Stimulated activated CD8-positive, alpha-beta memory T cell treated with anti-CD3 and anti-CD28 coated beads, Interleukin-2, amount 100 ng/mL, for 1 hour (primary cell): ENCODE data around the gene AVP.

Experiments
- DNase-seq, 2 donors: peaks; one replicate each; pipeline ENCODE4 v3.0.0-alpha.2; 2020; ENCODE audit warnings: low read depth in 2 of 2

Gene AVP

GRCh38 chr20:3047486-3048419, 36.8 kb downstream of the AVP start:
- no peak for DNase-seq

DNA sequence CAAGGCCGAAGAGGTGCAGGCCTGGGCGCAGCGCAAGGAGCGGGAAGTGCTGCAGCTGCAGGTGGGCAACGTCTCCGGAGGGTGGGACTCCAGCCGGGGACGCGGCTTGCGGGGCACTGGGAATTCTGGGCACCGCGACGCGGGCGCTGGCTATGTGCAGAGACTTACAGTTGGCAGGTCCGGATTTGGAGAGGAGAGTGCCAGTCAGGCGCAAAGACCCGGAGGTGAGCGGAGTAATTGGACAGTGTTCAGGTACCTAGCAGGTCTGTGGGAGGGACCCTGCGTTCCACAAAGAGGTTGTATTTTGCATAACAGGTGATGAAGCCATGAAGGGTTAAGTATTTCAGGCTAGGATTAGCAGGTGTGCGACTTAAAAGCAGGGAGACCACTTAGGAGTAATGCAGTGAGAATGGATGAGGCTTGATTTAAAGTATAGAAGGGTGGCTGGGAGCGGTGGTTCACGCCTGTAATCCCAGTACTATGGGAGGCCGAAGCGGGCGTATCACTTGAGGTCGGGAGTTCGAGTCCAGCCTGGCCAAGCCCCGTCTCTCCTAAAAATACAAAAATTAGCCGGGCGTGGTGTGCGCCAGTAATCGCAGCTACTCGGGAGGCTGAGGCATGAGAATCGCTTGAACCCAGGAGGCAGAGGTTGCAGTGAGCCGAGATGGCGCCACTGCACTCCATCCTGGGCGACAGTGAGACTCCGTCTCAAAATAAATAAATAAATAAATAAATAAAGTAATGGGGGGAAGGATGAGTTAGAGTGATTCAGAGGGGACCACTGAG, 37.7 kb downstream of the AVP start:
- DNase-seq: no peak

DNA sequence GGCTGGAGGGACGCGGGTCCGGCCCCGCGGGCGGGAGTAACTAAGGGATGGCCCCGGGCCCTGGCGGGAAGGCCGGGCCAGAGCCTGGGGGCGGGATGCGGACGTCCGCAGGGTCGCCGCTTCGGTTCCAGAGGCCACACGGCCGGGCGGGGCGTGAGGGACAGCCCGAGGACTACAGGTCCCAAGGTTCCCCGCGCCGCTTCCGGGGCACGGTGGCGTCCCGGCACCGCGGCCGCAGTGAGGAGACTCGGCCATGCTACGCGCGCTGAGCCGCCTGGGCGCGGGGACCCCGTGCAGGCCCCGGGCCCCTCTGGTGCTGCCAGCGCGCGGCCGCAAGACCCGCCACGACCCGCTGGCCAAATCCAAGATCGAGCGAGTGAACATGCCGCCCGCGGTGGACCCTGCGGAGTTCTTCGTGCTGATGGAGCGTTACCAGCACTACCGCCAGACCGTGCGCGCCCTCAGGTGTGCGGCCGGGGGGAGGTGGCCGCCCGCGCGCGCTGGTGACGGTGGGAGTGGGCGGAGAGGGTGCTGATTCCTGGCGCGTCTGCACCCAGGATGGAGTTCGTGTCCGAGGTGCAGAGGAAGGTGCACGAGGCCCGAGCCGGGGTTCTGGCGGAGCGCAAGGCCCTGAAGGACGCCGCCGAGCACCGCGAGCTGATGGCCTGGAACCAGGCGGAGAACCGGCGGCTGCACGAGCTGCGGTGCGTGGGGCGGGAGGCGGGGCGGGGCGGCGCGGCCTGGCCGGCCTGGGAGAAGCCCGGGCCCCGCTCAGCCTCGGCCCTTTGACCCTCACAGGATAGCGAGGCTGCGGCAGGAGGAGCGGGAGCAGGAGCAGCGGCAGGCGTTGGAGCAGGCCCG, 38.5 kb downstream of the AVP start, which contains the start of gene MRPS26:
MRPS26 (plus strand) TSS at position 237 of the 861 bp plus-strand sequence; CDS start at position 254, 17 bp downstream.
- peak; percentile 58 to 61 for DNase-seq

- DNase-seq: peak in 1 of 2 donors; percentile 4
Observed at GRCh38 chr20:3045042-3045815, 39.3 kb downstream of the AVP start.

- DNase-seq: no peak
Observed at GRCh38 chr20:3044336-3044965, 40.1 kb downstream of the AVP start.

GRCh38 chr20:3043322-3043721, 41.2 kb downstream of the AVP start, which contains the start of gene GNRH2:
Gene GNRH2, plus strand, starts transcription at chr20:3043622. Its CDS starts 793 bp downstream, at chr20:3044415.
- DNase-seq: no peak

- no peak for DNase-seq
Observed at GRCh38 chr20:3042625-3043024, 41.9 kb downstream of the AVP start.

GRCh38 chr20:3041854-3042409, 42.6 kb downstream of the AVP start:
- no peak for DNase-seq

GRCh38 chr20:3040086-3040485, 44.4 kb downstream of the AVP start:
- DNase-seq: no peak

GRCh38 chr20:3039426-3039825, 45.1 kb downstream of the AVP start:
- DNase-seq: no peak

DNA sequence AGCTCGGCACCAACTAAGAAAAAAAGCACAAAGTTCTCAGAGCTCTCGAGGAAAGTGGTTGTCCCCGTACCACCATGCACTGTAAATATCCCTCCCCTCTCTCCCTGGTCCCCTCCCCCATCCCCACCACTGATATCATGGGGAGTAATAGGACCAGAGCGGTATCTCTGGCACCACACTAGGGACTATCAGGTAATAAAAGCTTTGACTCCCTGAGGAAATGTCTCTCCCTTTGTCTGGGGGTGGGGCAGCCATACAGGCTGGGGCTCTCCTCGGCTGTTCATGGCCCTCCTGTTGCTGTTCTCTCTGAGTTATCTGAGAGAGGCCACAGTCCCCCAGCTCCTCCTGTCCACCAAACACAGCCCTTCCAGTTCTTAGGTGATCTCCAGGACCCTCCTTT, 46.1 kb downstream of the AVP start:
- DNase-seq: no peak

GRCh38 chr20:3037654-3038053, 46.9 kb downstream of the AVP start:
- no peak for DNase-seq

- DNase-seq: no peak
Observed at GRCh38 chr20:3032624-3033023, 51.9 kb downstream of the AVP start.
